GM06990 (cell line): ENCODE measurements around the gene RTEL1.

Experiments
- DNase-seq: peaks from one replicate; pipeline ENCODE4 v3.0.0-alpha.2; 2011; ENCODE audit not compliant: insufficient read length; ENCODE audit errors: extremely low read depth
- H3K27me3 ChIP-seq: replicated peaks from 2 replicates; pipeline ENCODE4 v1.6.0; 2011; ENCODE audit warnings: low read length; ENCODE audit not compliant: control insufficient read depth, insufficient read depth
- H3K36me3 ChIP-seq: 2 replicates; pipeline ENCODE4 v1.5.1; 2011; ENCODE audit warnings: low read length; ENCODE audit not compliant: control insufficient read depth, insufficient read depth
- H3K4me3 ChIP-seq: replicated peaks from 2 replicates; pipeline ENCODE4 v1.5.1; 2011; ENCODE audit warnings: low read depth, mild to moderate bottlenecking, control low read depth, low read length
- TF ChIP-seq, protein P1 (sequence below): IDR thresholded peaks from 2 replicates; pipeline ENCODE4 v1.5.1; 2011; ENCODE audit warnings: low read length, control low read depth, mild to moderate bottlenecking, inconsistent platforms; ENCODE audit not compliant: insufficient read depth, poor library complexity, severe bottlenecking

RTEL1 gene

GRCh38 chr20:63734946-63735858 lies 77.1 kb downstream of the RTEL1 start:
- H3K36me3 ChIP-seq: peaks cover 23% of the 10 kb centered on the region
- H3K4me3 ChIP-seq: no peak overlapping the region
- TF ChIP-seq, protein P1, sequence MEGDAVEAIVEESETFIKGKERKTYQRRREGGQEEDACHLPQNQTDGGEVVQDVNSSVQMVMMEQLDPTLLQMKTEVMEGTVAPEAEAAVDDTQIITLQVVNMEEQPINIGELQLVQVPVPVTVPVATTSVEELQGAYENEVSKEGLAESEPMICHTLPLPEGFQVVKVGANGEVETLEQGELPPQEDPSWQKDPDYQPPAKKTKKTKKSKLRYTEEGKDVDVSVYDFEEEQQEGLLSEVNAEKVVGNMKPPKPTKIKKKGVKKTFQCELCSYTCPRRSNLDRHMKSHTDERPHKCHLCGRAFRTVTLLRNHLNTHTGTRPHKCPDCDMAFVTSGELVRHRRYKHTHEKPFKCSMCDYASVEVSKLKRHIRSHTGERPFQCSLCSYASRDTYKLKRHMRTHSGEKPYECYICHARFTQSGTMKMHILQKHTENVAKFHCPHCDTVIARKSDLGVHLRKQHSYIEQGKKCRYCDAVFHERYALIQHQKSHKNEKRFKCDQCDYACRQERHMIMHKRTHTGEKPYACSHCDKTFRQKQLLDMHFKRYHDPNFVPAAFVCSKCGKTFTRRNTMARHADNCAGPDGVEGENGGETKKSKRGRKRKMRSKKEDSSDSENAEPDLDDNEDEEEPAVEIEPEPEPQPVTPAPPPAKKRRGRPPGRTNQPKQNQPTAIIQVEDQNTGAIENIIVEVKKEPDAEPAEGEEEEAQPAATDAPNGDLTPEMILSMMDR: no peak
- no peaks in the 10 kb centered on the region for H3K27me3 ChIP-seq
- DNase-seq: no peak

- DNase-seq: peak; percentile 85
- peak within 1 kb of the TSS; percentile 65 for H3K4me3 ChIP-seq
- TF ChIP-seq, protein P1: no peak
- H3K36me3 ChIP-seq: peaks cover 21% of the 10 kb centered on the region
- no peaks in the 10 kb centered on the region for H3K27me3 ChIP-seq
Observed at GRCh38 chr20:63735859-63736718, 78.0 kb downstream of the RTEL1 start, which contains the start of gene LIME1. TSS of gene LIME1 (plus strand) at chr20:63736664. CDS start at chr20:63737550, 886 bp downstream.

GRCh38 chr20:63736893-63737694 lies 79.0 kb downstream of the RTEL1 start:
- peak; percentile 80 for DNase-seq
- H3K36me3 ChIP-seq: peaks cover 21% of the 10 kb centered on the region
- no peaks in the 10 kb centered on the region for H3K27me3 ChIP-seq
- peak overlapping the region; percentile 65 for H3K4me3 ChIP-seq
- TF ChIP-seq, protein P1: no peak

DNA sequence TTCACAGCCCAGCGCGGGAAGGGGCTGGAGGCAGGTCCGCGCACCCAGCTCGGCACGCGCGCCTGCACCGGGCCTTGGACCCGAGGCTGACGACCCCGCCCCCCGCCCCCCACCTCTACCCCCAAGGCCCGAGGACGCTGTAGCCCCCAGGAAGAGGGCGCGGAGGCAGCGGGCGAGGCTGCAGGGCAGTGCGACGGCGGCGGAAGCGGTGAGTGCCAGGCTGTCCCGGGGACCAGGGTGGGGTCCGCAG lies 79.5 kb downstream of the RTEL1 start:
- Histone ChIP-seq H3K36me3 (peaks cover 23% of the 10 kb centered on the region), H3K27me3 (no peaks in the 10 kb centered on the region), H3K4me3 (peak overlapping the region; percentile 65)
- no peak for DNase-seq
- TF ChIP-seq, protein P1: no peak

GRCh38 chr20:63737945-63738686 lies 80.0 kb downstream of the RTEL1 start:
- peaks cover 24% of the 10 kb centered on the region for H3K36me3 ChIP-seq
- peak overlapping the region; percentile 65 for H3K4me3 ChIP-seq
- TF ChIP-seq, protein P1: no peak
- no peaks in the 10 kb centered on the region for H3K27me3 ChIP-seq
- DNase-seq: peak; percentile 55
